GM23248 (cell line): Measurements from ENCODE around the gene C9orf43. TPM values are rescaled to one million over a fixed set of nuclear protein-coding genes. Genes with fewer than 3 reads are reported as not detected.

ENCODE experiments used
- DNase-seq: peaks from one replicate; pipeline ENCODE4 v3.0.0-alpha.2; 2015
- H2AFZ ChIP-seq: fragments of 200-600 bp; sonication (generic); 2 replicates; pipeline ENCODE4 v1.6.1; 2016; ENCODE audit warnings: antibody characterized with exemption
- H3F3A ChIP-seq: fragments of 200-600 bp; sonication (generic); 2 replicates; pipeline ENCODE4 v1.6.1; 2016; ENCODE audit warnings: mild to moderate bottlenecking, antibody characterized with exemption, mixed run types; ENCODE audit not compliant: insufficient read depth
- H3K27ac ChIP-seq: fragments of 200-600 bp; sonication (generic); 2 replicates; pipeline ENCODE4 v1.5.1; 2016; ENCODE audit warnings: mild to moderate bottlenecking
- H3K27me3 ChIP-seq: fragments of 200-600 bp; sonication (generic); replicated peaks from 2 replicates; pipeline ENCODE4 v1.6.1; 2016; ENCODE audit warnings: mild to moderate bottlenecking; ENCODE audit not compliant: insufficient read depth
- H3K36me3 ChIP-seq: fragments of 200-600 bp; sonication (generic); 2 replicates; pipeline ENCODE4 v1.6.1; 2016; ENCODE audit warnings: low read depth, mild to moderate bottlenecking
- H3K4me1 ChIP-seq: fragments of 200-600 bp; sonication (generic); 2 replicates; pipeline ENCODE4 v1.6.1; 2016; ENCODE audit warnings: mild to moderate bottlenecking; ENCODE audit not compliant: insufficient read depth
- H3K4me2 ChIP-seq: fragments of 200-600 bp; sonication (generic); one replicate; pipeline ENCODE4 v1.6.1; 2016; ENCODE audit warnings: mild to moderate bottlenecking; ENCODE audit not compliant: unreplicated experiment
- H3K4me3 ChIP-seq: fragments of 200-600 bp; sonication (generic); 2 replicates; pipeline ENCODE4 v1.5.1; 2016; ENCODE audit warnings: mild to moderate bottlenecking
- H3K79me2 ChIP-seq: fragments of 200-600 bp; sonication (generic); 2 replicates; pipeline ENCODE4 v1.6.1; 2016; ENCODE audit warnings: mild to moderate bottlenecking; ENCODE audit not compliant: insufficient read depth
- H3K9ac ChIP-seq: fragments of 200-600 bp; sonication (generic); 2 replicates; pipeline ENCODE4 v1.6.1; 2016; ENCODE audit warnings: mild to moderate bottlenecking
- H3K9me2 ChIP-seq: fragments of 200-600 bp; sonication (generic); 2 replicates; pipeline ENCODE4 v1.6.1; 2016; ENCODE audit warnings: mixed run types, mild to moderate bottlenecking, moderate library complexity; ENCODE audit not compliant: insufficient read depth
- H3K9me3 ChIP-seq: fragments of 200-600 bp; sonication (generic); one replicate; pipeline ENCODE4 v1.6.1; 2017; ENCODE audit warnings: low read depth
- H4K20me1 ChIP-seq: fragments of 200-600 bp; sonication (generic); 2 replicates; pipeline ENCODE4 v1.6.0; 2016; ENCODE audit not compliant: insufficient read depth
- EZH2 ChIP-seq: fragments of 200-600 bp; sonication (generic); IDR thresholded peaks from 2 replicates; pipeline ENCODE4 v1.6.1; 2018; ENCODE audit warnings: antibody characterized with exemption, mild to moderate bottlenecking; ENCODE audit not compliant: insufficient read depth, poor library complexity, severe bottlenecking
- EZH2phosphoT487 ChIP-seq: fragments of 200-600 bp; sonication (generic); IDR thresholded peaks from 2 replicates; pipeline ENCODE4 v1.6.1; 2018; ENCODE audit warnings: antibody characterized with exemption, moderate library complexity, mild to moderate bottlenecking, low read depth; ENCODE audit not compliant: insufficient read depth
- WGBS, 2 experiments: methylation state at CpG; one replicate each; pipeline ENCODE4 v1.1.6; 2015 to 2017; ENCODE audit warnings: low lambda C conversion rate in 2 of 2, low coverage in 1 of 2; ENCODE audit errors: missing lambda C conversion rate in 2 of 2; 5-methylcytosine and 5-hydroxymethylcytosine counted together
- in situ Hi-C: fragments of 300-500 bp; cut with MboI; formaldehyde crosslinking; loops from 2 replicates; pipeline ENCODE4 v1.15.0; 2020
- polyA plus RNA-seq: library from polyadenylated mRNA; unstranded; fragments of >200 nt; fragmentation: Nextera tagmentation; extraction: Ambion mirVana; gene quantifications from 2 replicates; pipeline ENCODE4 v1.2.1, GENCODE V29; 2016
- total RNA-seq: library from RNA; depleted of rRNA; stranded (reverse); fragments of >200 nt; shearing (Covaris generic); gene quantifications from 2 replicates; pipeline ENCODE4 v1.2.3, GENCODE V29; 2014

Gene C9orf43
- total and polyA plus RNA-seq, 2 experiments from 2014 or later: 0.59 to 0.76 TPM

DNA sequence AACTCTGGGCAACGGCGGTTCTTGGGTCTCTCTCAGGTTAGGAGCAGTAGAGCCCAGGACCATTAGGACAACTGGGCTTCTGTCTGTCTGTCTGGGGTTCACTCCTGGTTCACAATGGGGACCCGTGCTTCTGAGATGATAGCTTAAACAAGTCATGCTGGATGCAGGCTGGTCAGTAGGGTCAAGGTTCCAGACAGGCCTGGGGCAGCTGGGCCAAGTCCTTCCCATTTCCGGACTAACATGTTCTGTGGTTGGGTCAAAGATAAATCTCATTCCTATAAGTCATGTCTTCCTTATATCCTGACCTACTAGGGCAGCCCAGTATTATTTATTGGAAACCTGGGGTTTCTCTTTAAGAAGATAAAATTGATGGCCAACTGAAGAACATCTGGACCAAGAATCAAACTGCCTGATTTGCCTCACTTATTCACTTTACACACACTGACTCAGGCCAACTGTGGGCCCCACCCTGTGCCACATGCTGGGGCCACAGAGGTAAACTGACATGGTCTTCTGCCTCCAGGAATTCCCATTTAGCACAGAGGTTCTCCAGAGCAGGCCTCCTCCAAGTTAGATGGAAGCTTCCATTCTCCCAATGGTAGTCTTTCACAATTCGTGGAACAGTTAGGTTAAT is 42.1 kb upstream of the C9orf43 start:
- H4K20me1 ChIP-seq: no peaks in the 10 kb centered on the region
- DNase-seq: no peak
- 66 to 73% methylated on average over 5 of the region's 5 CpGs for WGBS, 2 experiments
- H3K27ac ChIP-seq: no peak overlapping the region
- no peaks in the 10 kb centered on the region for H3K4me1 ChIP-seq
- no peak overlapping the region for H3K4me2 ChIP-seq
- no peak overlapping the region for H2AFZ ChIP-seq
- TF ChIP-seq EZH2phosphoT487 (no peak), EZH2 (no peak)
- H3K27me3 ChIP-seq: no peaks in the 10 kb centered on the region
- H3K9me3 ChIP-seq: no peaks in the 10 kb centered on the region
- H3K9ac ChIP-seq: no peak overlapping the region
- H3K9me2 ChIP-seq: no peaks in the 10 kb centered on the region
- in situ Hi-C loops: no loop called here
- H3K4me3 ChIP-seq: no peak overlapping the region
- no peaks in the 10 kb centered on the region for H3F3A ChIP-seq
- H3K79me2 ChIP-seq: no peaks in the 10 kb centered on the region
- H3K36me3 ChIP-seq: no peaks in the 10 kb centered on the region

DNA sequence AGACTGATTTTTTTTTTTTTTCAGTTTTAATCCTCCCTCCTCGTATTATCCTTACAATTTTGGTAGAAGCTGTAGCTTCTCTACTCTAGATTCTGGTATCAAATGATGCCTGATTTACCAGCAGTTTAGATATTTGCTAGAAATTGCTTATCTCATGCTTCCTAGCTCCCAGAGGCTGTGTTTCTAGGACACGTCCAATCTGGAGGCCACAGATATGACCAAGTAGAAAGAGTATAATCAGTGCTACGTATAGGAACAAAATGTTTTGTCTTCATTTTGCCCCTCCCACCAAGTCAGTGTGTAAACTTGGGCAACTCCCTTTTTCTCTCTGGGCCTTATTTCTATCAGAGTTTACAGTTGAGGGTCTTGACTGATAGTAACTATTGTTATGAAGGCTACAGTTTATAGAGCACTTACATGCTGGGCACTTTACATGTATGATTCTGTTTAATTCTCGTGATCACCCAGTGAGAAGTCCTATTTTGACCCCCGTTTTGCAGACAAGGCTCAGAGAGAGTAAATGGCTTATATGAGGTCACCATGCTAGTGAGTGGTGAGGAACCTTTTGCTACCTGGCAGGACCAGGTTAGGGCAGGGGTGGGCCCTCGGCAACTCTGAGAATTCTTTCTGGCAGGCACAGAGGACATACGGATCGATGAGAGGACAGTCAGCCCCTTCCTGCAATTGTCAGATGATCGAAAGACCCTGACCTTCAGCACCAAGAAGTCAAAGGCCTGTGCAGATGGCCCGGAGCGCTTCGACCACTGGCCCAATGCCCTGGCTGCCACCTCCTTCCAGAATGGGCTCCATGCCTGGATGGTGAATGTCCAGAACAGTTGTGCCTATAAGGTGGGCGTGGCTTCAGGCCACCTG is 41.3 kb upstream of the C9orf43 start:
- Histone ChIP-seq H3K27me3 (no peaks in the 10 kb centered on the region), H4K20me1 (no peaks in the 10 kb centered on the region), H3K79me2 (no peaks in the 10 kb centered on the region), H3K9me3 (no peaks in the 10 kb centered on the region), H3K9ac (no peak overlapping the region), H3K4me3 (no peak overlapping the region), H3K27ac (no peak overlapping the region), H3K36me3 (no peaks in the 10 kb centered on the region), H3K9me2 (no peaks in the 10 kb centered on the region), H2AFZ (no peak overlapping the region), H3K4me2 (no peak overlapping the region), H3F3A (no peaks in the 10 kb centered on the region), H3K4me1 (no peaks in the 10 kb centered on the region)
- in situ Hi-C loops: no loop called here
- no peak for TF ChIP-seq EZH2phosphoT487
- no peak for TF ChIP-seq EZH2
- WGBS, 2 experiments: 66% methylated on average over 13 of the region's 13 CpGs
- DNase-seq: no peak

DNA sequence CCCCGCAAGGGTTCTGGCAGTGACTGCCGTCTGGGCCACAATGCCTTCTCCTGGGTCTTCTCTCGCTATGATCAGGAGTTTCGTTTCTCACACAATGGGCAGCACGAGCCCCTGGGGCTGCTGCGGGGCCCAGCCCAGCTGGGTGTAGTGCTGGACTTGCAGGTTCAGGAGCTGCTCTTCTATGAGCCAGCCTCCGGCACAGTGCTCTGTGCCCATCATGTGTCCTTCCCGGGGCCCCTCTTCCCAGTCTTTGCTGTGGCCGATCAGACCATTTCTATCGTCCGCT is 40.7 kb upstream of the C9orf43 start:
- H3K36me3 ChIP-seq: no peaks in the 10 kb centered on the region
- no peak for DNase-seq
- H3K4me1 ChIP-seq: no peaks in the 10 kb centered on the region
- no peak overlapping the region for H3K9ac ChIP-seq
- no peaks in the 10 kb centered on the region for H3K27me3 ChIP-seq
- H3K4me2 ChIP-seq: no peak overlapping the region
- H3K9me2 ChIP-seq: no peaks in the 10 kb centered on the region
- no peak overlapping the region for H3K27ac ChIP-seq
- no peaks in the 10 kb centered on the region for H3K79me2 ChIP-seq
- 68 to 74% methylated on average over 11 of the region's 11 CpGs for WGBS, 2 experiments
- H4K20me1 ChIP-seq: no peaks in the 10 kb centered on the region
- H3K9me3 ChIP-seq: no peaks in the 10 kb centered on the region
- H3F3A ChIP-seq: no peaks in the 10 kb centered on the region
- no peak for TF ChIP-seq EZH2phosphoT487
- no peak for TF ChIP-seq EZH2
- in situ Hi-C loops: no loop called here
- no peak overlapping the region for H2AFZ ChIP-seq
- H3K4me3 ChIP-seq: no peak overlapping the region

DNA sequence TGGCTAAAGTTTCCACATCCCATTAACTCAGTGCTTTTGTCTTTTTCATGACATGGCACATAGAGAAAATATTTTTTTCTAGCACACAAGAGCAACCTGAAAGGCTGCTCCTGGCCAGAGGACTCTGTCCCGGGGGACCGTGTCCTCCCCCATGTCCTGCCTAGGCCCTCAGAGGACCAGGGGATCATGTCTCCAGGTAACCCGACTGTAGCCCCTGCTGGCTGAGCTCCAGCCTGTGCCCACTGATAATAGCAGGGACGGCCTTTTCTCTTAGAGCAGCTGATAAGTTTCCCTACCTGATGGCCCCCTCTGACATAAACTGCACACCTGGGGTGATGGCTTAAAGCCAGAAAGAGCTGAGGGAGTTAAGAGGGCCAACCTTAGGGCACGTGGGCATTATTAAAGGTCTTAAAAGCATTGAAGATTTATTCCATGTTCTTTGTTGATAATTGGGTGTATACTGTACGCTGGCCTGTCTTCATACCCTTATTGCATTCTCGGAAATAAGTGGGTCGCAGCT is 39.7 kb upstream of the C9orf43 start:
- TF ChIP-seq EZH2: no peak
- no peak for TF ChIP-seq EZH2phosphoT487
- H3K9ac ChIP-seq: no peak overlapping the region
- no peak overlapping the region for H3K4me2 ChIP-seq
- no peak overlapping the region for H2AFZ ChIP-seq
- no peaks in the 10 kb centered on the region for H3K79me2 ChIP-seq
- no peaks in the 10 kb centered on the region for H3K36me3 ChIP-seq
- no peaks in the 10 kb centered on the region for H3K27me3 ChIP-seq
- H3K9me2 ChIP-seq: no peaks in the 10 kb centered on the region
- no peaks in the 10 kb centered on the region for H3F3A ChIP-seq
- in situ Hi-C loops: no loop called here
- H3K9me3 ChIP-seq: no peaks in the 10 kb centered on the region
- DNase-seq: no peak
- H4K20me1 ChIP-seq: no peaks in the 10 kb centered on the region
- no peak overlapping the region for H3K4me3 ChIP-seq
- no peaks in the 10 kb centered on the region for H3K4me1 ChIP-seq
- WGBS, 2 experiments: 72 to 73% methylated on average over 8 of the region's 8 CpGs
- H3K27ac ChIP-seq: no peak overlapping the region
